Measurements from ENCODE around the gene HOXC13. TPM values are rescaled to one million over a fixed set of nuclear protein-coding genes. Genes with fewer than 3 reads are reported as not detected.

Gene HOXC13, protein sequence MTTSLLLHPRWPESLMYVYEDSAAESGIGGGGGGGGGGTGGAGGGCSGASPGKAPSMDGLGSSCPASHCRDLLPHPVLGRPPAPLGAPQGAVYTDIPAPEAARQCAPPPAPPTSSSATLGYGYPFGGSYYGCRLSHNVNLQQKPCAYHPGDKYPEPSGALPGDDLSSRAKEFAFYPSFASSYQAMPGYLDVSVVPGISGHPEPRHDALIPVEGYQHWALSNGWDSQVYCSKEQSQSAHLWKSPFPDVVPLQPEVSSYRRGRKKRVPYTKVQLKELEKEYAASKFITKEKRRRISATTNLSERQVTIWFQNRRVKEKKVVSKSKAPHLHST
- not detected in 2 replicates for total RNA-seq

DNA sequence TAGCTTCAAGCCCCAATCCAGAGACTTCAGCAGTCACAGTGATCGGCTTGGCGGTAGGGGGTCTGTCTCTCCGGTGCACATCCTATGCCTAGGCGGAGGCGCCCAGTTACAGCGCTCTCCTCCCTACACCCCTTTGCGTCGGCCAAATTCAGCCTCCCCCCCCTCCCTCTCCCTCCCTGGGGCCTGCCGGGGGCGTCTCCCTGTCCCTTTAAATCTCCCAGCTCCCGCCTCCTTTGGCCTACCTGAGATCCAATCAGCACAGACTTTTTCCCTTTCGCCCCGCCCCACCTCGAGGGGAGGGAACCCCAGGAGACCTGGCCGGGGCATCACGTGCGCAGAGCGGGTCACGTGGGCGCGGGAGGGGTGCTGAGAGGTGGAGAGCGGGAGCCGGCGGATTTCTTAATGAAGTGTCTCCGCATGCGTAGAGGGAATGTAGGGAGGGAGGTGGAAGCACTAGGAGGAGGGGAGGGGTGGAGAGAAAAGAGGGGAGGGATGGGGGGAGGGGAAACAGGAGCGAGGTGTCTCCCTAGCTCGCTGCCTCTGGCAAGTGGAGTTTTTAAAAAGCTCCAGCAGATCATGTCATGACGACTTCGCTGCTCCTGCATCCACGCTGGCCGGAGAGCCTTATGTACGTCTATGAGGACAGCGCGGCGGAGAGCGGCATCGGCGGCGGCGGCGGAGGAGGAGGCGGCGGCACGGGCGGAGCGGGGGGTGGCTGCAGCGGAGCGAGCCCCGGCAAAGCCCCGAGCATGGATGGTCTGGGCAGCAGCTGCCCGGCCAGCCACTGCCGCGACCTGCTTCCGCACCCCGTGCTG is at the start of gene HOXC13:
TSS of gene HOXC13 (plus strand) at position 506 of the 815 bp plus-strand sequence. CDS start at position 582, 76 bp downstream.

DNA sequence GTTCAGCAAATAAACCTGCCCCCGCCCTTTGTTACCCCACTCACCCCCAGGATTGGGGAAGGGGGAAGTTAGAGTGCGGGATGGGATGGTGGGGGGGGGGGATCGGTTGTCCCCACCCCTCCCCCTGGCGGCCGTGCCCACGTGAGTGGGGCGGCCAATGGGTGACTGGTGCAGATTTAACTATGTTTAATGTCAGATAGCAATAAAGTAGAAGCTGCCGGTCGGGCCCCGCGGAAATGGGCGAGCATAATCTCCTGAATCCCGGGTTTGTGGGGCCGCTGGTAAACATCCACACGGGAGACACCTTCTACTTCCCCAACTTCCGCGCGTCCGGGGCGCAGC is 16.0 kb downstream of the HOXC13 start, which contains the start of gene HOXC12:
TSS of gene HOXC12 (plus strand) at position 210 of the 342 bp plus-strand sequence. CDS start at position 237, 27 bp downstream.

DNA sequence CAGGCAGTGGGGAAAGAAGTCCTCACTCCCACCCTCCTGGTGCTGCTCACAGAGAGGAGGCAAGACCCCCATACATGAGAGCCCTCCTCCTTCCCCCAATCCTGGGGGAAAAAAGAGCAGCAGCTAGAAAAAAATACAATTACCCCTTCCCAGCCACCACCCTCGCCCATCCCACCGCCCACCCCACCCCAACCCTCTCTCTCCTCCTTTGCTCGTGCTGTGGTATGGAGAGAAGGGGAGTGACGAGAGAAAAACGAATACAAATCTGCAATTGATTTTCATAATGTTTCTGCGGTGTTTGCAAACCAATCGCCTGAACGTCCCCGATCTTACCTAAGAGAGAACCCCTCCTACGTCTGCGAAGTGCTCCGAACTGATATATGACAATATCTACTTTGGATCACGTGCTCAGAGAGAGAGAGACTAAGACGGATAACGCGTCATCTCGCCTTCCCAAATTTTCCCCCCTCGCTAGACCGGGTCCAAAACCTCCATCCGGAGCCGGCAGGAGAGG is 34.1 kb downstream of the HOXC13 start, which contains the start of gene HOXC11:
TSS of gene HOXC11 (plus strand) at position 405 of the 514 bp plus-strand sequence. CDS start 116 bp downstream, outside the sequence.

DNA sequence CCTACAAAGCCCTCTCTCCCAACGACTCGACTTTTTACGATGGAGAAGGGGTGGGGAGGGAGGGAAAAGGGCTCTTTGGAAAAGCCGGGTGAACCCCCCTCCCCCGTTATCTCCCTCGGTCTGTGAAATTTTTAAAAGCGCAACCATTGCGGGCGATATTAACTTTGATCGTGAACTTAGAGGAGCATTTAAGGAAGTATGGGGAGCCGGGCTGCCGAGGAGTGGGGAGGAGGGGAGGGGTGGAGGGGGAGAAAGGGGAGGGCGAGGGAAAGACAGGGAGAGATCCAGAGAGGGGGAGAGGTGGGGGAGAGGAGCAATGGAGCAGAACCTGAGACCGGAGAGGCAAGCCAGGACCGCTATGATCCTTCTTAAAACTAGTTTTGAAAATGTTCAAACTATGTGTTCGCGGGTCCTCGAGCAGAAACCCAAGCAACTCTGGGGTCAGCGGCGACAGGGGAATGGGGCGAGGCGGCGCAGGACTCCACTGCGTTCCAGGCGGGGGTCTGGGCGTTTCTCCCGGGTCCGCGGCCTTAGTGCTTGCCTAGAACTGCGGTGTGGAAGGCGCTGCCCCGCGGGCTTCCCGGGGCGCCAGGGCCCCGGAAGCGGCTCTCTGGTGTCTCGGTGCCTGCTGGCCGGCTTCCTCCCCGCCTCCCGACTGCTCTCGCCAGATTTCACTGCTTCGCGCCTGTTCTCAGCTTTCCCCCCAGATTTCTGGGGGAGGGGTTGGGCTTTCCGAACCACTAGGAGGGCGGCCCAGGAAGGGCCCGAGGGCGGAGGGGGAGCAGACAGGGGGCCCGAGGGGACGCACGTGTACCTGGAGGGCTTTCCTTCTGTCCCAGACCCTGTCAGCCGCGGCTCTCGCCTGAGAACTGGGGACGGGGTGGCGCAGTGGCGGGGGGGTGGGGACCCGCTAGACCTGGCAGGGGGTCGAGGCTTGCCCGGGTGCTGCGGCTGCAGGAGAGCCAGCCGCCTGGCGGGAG is 35.7 kb downstream of the HOXC13 start, which contains the start of gene HOTAIR:
TSS of gene HOTAIR (minus strand) at position 871 of the 980 bp plus-strand sequence.

DNA sequence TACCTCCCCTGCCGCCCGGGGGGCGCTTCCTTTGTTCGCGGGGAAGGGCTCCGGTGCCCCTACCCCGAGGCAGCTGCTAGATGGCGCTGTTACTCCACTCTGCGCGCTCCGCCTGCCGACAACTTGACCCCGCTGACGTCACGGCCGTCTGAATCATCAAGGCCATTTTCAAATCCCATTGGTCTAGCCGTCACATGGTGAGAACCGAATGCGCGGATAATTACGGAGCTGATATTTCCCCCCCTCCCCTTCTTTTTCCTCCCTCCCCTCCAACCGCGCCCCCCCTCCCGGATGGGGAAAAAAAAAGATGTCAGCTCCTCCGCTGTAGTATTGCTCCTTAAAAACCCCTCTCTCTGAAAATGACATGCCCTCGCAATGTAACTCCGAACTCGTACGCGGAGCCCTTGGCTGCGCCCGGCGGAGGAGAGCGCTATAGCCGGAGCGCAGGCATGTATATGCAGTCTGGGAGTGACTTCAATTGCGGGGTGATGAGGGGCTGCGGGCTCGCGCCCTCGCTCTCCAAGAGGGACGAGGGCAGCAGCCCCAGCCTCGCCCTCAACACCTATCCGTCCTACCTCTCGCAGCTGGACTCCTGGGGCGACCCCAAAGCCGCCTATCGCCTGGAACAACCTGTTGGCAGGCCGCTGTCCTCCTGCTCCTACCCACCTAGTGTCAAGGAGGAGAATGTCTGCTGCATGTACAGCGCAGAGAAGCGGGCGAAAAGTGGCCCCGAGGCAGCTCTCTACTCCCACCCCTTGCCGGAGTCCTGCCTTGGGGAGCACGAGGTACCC is 46.5 kb downstream of the HOXC13 start, which contains the start of gene HOXC10:
TSS of gene HOXC10 (plus strand) at position 246 of the 791 bp plus-strand sequence. CDS start at position 360, 114 bp downstream.

Other genes with a start within 250 kb of the HOXC13 start
- gene CALCOCO1, start 211.4 kb upstream of the HOXC13 start, total RNA-seq, result 41.0 and 71.3 TPM in 2 replicates
- not detected in 2 replicates for gene CISTR, start 186.9 kb upstream of the HOXC13 start, total RNA-seq
- gene HOXC12, start 16.1 kb downstream of the HOXC13 start, total RNA-seq, result not detected in 2 replicates
- gene HOXC11, start 34.3 kb downstream of the HOXC13 start, total RNA-seq, result not detected in 2 replicates
- gene HOTAIR, start 36.1 kb downstream of the HOXC13 start, total RNA-seq, result not detected in 2 replicates
- not detected in 2 replicates for gene HOXC10, start 46.3 kb downstream of the HOXC13 start, total RNA-seq
- gene HOXC9, start 61.3 kb downstream of the HOXC13 start, total RNA-seq, result not detected in 2 replicates
- gene HOXC8, start 70.2 kb downstream of the HOXC13 start, total RNA-seq, result not detected in 2 replicates
- not detected in 2 replicates for gene HOXC6, start 89.6 kb downstream of the HOXC13 start, total RNA-seq
- gene HOXC5, start 94.2 kb downstream of the HOXC13 start, total RNA-seq, result not detected in 2 replicates
- gene HOXC4, start 115.0 kb downstream of the HOXC13 start, total RNA-seq, result not detected in 2 replicates